D341Med (cell line): Measurements from ENCODE around the gene SCP2.
"Not testable (repeated sequence)": the region's sequence is repeated elsewhere in the genome, so short reads cannot be mapped to it uniquely, and the experiment has no call there.

Experiments
- DNase-seq: peaks from one replicate; pipeline ENCODE4 v3.0.0; 2012; ENCODE audit warnings: low spot score

The SCP2 gene

DNA sequence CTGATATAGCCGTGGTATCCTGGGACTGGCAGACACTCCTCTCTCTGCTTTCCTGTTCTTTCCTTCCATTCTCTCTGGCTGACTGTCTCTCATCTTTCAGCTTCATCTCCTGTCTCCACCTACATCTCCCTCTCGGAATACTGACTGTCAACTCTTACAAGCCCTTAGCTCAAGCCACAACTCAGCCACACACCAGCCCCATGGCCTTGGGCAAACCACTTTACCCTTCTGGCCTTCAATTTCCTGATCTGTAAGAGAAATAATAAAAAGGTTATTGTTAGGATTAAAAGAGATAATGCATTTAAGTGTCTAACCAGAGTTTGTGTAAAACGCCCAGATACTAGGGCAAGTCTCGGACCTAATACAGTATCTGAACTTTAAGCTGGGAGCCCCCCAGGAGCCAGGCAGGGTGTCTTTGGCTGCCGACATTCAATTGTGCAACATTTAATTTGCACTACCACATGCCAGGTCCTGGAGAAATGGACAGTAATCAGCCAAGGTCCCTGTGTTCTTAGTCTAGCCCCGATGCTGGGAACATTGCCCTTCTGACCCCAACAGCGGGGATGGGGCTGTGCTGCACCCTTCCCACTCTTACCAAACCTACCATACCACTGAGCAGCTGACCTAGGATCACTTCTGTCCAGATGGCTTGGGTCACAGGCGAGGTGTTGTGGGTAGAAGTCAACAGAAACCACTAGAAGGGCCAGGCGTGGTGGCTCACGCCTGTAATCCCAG, 10.7 kb upstream of the SCP2 start:
- DNase-seq, result no peak

DNA sequence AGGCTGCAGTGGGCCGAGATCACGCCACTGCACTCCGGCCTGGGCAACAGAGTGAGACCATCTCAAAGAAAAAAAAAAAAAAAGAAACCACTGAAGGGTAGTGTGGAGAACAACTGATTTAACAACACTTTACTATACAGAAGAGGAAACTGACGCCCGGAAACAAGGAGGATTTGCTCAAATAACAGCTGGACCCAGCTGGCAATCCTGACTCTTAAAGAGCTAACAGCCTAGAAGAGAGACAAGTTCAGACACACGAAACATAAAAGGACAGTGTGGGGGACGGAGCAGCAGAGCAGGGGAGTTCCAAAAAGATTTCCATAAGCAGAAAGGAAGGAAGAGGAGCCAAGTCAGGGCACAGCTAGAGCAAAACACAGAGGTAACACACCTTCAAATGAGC, 9.9 kb upstream of the SCP2 start:
- no peak for DNase-seq

GRCh38 chr1:52917581-52917980, 9.5 kb upstream of the SCP2 start:
- no peak for DNase-seq

DNA sequence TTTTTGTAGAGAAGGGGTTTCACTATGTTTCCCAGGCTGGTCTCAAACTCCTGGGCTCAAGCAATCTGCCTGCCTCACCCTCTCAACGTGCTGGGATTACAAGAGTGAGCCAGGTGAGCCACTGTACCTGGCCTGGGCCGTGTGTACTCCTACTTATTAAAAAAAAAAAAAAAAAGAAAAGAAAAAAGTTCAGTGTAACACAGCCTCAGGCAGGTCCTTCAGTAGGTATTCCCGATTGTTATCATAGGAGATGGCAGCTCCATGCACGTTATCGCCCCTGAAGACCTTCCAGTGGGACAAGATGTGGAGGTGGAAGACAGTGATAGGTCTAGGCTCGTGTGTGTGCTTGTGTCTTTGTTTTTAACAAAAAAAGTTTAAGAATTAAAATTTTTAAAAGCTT, 8.9 kb upstream of the SCP2 start:
- DNase-seq, result no peak

DNA sequence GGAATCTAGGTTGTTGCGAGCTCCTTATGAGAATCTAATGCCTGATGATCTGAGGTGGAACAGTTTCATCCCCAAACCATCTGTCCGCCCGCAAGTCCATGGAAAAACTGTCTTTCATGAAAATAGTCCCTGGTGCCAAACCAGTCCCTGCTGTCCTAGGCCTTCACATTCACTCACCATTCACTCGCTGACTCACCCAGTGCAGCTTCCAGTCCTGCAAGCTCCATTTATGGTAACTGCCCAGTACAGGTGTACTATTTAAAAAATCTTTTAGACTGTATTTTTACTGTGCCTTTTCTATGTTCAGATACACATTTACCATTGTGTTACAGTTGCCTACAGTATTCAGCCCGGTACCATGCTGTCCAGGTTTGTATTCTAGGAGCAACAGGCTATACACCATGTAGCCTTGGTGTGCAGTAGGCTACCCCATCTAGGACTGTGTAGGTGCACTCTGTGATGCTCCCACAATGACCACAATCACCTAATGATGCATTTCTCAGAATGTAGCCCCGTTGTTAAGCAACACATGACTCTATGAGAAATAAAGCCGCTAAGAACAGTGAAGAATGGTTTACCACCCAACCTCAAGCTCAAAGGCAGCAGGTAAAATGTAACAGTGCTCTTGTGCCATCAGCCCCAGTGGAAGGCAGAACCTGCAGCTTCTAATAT, 7.9 kb upstream of the SCP2 start:
- DNase-seq, result no peak

DNA sequence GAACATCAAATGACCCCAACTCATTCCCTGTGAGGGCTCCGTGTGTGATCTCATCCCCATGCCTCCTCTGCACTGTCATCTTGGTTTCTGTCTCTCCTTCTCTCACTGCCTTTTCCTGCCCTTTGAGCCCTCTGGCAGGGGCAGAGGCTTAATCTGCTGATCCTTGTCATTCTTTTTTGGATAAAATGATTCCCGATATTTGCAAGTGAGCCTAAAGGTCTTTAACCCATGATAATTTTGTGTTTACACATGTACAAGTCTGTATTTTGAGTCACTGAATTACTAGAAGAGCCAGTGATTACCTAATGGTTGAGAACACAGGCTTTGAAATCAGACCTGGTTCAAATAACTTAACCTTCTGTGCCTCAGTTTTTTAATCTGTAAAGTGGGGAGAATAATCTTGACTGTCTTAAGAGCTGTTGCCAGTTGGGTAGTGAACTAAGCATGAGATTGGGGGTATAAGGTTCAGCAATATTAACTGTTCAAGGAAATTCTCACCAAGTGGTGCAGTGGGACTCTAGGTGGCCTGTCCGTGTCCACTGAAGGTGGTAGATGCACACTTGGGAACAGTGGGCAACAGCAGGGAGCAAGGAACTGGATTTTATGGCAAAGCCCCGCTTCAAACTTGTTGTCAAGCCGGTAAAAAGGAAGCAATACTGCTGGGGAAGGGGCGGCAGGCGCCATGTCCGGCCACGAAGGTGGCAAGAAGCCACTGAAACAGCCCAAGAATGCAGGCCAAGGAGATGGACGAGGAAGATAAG, 7.2 kb upstream of the SCP2 start:
- no peak for DNase-seq

GRCh38 chr1:52920791-52921291, 6.2 kb upstream of the SCP2 start:
- DNase-seq, result no peak

- no peak for DNase-seq
These were observed 1.5 kb upstream of the SCP2 start for GRCh38 chr1:52925571-52926005.

- no peak for DNase-seq
These were observed 238 bp upstream of the SCP2 start for GRCh38 chr1:52926864-52927211.

GRCh38 chr1:52928015-52928404, 934 bp downstream of the SCP2 start:
- no peak for DNase-seq

GRCh38 chr1:52929019-52929418, 1.9 kb downstream of the SCP2 start:
- DNase-seq, result no peak

DNA sequence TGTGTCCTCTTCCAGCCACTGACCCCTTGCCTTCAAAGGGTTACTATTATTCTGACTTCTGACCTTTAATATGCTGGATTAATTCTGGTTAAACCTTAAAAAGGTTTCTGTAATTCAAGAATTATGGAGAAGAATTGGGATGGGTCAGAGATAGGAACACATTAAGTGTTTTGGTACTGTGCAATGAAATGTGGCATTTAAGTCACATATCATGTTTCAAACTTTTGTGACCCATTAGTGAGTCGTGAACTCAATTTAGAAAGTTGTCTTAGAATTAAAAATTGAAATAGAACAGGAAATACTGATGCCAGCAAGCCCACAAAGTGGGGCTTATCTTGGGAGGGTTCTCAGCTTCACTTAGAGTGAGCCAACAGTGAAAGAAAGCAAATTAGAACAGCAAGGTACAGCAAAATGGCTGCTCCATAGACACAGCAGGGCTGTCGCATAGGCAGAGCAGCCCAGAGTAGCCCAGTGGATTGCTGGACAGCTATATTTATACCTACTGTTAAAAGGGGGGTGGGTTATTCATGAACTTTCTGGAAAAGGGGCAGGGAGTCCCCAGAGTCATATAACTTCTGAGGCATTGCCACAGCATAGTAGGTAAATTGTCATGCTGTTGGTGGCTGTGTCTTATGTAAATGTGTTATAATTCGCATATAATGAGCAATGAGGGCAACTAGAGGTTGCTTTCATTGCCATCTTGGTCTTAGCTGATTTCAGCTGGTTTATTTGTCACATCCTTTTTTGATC, 10.5 kb downstream of the SCP2 start:
- DNase-seq, result no peak

- no peak for DNase-seq
These were observed 11.0 kb downstream of the SCP2 start for GRCh38 chr1:52938183-52938451.

DNA sequence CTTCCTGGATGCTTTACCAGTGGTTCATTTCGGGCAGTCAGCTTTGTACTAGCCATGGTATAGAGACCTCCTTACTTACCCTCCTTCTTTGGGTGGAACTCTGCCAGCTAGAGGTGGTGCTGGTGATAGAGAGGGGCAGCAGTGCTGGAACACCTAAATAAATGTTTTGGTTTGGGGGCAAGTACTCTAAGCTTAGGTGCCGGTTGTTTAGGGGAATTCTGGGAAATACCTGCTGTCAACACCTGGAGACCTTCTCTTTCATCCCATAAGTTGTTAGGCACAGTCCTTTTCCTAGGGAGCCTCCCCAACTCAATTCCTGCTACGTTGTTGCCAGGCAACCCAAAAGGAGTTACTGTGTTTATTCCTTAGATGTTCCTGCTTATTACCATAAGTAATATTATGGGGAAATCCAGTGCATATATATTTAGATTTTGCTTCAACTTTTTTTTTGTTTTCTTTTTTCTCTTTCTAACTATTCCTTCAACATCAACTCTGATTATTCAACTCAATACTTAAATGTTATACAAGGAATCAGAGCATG, 16.9 kb downstream of the SCP2 start:
- DNase-seq, result no peak

GRCh38 chr1:52944566-52944965, 17.5 kb downstream of the SCP2 start:
- DNase-seq, result no peak

DNA sequence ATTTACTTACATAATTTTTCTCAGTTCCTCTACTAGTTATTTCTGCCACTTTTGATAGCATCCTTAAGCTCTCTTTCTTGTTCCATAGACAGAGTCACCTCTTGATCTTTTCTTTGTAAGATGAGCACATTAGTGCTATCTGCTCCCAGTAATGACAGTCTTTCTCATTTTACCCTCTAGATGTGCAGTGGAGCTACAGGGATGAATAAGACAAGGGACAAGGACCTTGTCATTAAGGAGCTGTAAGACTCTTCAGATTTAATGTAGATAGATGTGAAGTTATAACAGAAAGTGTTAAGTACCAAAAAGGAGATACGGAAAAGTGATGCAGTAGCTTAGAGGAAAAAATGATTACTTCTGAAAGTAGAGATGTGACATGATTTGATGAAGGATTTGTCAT, 20.4 kb downstream of the SCP2 start:
- no peak for DNase-seq

- DNase-seq, result not testable (repeated sequence)
These were observed 22.5 kb downstream of the SCP2 start for GRCh38 chr1:52949602-52950001.

DNA sequence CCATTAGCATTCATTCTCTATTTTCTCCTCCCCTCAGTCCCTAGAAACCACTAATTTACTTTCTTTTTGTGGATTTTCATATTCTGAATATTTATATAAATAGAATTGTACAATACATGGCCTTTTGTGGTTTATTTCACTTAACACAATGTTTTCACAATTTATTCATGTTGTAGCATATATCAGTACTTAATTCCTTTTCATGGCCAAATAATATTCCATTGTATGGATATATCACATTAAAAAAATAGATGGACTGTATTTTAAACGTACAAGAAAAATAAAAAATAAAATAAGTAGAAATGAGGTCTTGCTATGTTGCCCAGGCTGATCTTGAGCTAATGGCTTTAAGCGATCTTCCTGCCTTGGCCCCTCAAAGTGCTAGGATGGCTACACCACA, 25.0 kb downstream of the SCP2 start:
- no peak for DNase-seq

DNA sequence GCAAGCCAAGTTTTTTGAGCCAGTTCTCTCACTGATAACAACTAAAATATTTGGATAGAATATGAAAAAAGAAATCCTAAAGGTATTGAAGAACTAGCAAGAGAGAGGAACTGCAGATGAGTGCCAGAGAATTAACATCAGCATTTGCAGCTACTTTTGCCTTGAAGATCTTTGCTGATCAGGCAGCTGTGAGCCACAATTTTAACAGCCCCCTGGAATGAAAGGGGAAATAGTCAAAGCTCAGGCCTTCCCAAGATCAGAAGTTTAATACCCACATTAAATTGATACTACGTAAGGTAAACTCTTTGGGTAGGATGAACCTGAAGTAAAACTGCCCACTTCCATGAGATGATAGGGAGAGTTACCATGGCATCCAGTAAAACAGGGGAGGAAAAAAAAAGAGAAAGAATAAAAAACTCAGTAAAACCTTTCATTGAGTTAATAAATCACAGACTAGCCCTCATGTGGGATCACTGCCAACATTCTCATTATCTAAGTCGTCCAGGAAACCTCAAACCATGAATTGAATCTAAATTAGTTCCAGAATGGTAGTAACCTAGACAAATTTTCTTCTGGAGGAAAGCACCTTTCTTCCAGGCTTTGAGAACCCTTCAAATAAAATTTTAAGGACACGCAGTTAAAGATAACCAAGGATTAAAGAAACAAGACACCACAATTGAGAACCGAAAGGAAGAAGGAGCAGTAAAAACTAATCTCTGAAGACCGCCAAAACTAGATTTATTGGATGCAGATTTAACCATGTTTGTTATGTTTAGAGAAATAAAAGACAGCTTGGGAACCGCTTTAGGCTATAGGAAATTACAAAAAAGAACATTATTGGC, 28.3 kb downstream of the SCP2 start:
- no peak for DNase-seq

GRCh38 chr1:52963101-52963500, 36.0 kb downstream of the SCP2 start:
- no peak for DNase-seq

- DNase-seq, result no peak
These were observed 40.6 kb downstream of the SCP2 start for GRCh38 chr1:52967666-52968065.
